ENCODE results near the gene HMGCS1.

The HMGCS1 gene

GRCh38 chr5:43286623-43287022, 26.6 kb downstream of the HMGCS1 start:
- no peaks in the 10 kb centered on the region for H3K9me3 ChIP-seq
- TF ChIP-seq, protein P1, sequence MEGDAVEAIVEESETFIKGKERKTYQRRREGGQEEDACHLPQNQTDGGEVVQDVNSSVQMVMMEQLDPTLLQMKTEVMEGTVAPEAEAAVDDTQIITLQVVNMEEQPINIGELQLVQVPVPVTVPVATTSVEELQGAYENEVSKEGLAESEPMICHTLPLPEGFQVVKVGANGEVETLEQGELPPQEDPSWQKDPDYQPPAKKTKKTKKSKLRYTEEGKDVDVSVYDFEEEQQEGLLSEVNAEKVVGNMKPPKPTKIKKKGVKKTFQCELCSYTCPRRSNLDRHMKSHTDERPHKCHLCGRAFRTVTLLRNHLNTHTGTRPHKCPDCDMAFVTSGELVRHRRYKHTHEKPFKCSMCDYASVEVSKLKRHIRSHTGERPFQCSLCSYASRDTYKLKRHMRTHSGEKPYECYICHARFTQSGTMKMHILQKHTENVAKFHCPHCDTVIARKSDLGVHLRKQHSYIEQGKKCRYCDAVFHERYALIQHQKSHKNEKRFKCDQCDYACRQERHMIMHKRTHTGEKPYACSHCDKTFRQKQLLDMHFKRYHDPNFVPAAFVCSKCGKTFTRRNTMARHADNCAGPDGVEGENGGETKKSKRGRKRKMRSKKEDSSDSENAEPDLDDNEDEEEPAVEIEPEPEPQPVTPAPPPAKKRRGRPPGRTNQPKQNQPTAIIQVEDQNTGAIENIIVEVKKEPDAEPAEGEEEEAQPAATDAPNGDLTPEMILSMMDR (IDR thresholded peaks at IDR 0.05), result no peak
- H3K27ac ChIP-seq, result no peak overlapping the region
- no peaks in the 10 kb centered on the region for H3K4me1 ChIP-seq
- intact Hi-C loops (cut with DNase I; ENCODE audit: low total_unique reads), result no loop called here
- H3K27me3 ChIP-seq, result no peaks in the 10 kb centered on the region
- H3K4me3 ChIP-seq, result no peak overlapping the region
- DNase-seq, result no peak
- H3K36me3 ChIP-seq, result peaks cover 20 to 41% (median 24%) of the 10 kb centered on the region in 3 donors

- Histone ChIP-seq H3K9me3 (no peaks in the 10 kb centered on the region), H3K36me3 (peaks cover 4 to 7% (median 6%) of the 10 kb centered on the region in 3 donors), H3K4me1 (no peaks in the 10 kb centered on the region), H3K4me3 (no peak overlapping the region), H3K27me3 (no peaks in the 10 kb centered on the region), H3K27ac (no peak overlapping the region)
- TF ChIP-seq, protein P1 (IDR thresholded peaks at IDR 0.05), result no peak
- no peak for DNase-seq
- intact Hi-C loops (cut with DNase I; ENCODE audit: low total_unique reads), result no loop called here
These were observed 31.2 kb downstream of the HMGCS1 start for GRCh38 chr5:43281840-43282658.

DNA sequence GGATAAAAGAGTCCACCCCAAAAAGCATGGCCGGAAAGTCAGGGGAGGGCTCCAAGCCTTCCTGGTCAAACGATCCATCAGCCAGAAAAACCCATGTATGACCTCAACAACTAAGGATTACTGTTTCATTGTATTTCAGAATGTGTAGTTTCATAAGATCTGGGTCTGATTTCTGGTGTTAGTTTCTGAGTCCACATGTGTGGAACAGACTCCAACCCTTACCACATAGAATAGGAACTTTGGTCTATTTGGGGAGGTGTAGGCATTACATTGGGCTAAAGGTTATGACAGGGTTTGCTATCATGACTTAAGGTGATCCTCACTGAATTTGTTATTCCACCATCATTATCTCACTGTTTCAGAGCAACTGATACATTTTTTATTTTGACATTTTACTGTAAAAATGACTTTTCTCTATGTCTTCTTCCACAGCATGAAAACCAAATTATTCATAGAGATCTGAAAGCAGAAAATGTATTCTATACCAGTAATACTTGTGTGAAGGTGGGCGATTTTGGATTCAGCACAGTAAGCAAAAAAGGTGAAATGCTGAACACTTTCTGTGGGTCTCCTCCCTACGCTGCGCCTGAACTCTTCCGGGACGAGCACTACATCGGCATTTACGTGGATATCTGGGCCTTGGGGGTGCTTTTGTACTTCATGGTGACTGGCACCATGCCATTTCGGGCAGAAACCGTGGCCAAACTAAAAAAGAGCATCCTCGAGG, 33.5 kb downstream of the HMGCS1 start:
- Histone ChIP-seq H3K36me3 (no peaks in the 10 kb centered on the region), H3K9me3 (no peaks in the 10 kb centered on the region), H3K27ac (no peak overlapping the region), H3K27me3 (no peaks in the 10 kb centered on the region), H3K4me3 (no peak overlapping the region), H3K4me1 (no peaks in the 10 kb centered on the region)
- intact Hi-C loops (cut with DNase I; ENCODE audit: low total_unique reads), result no loop called here
- TF ChIP-seq, protein P1 (IDR thresholded peaks at IDR 0.05), result no peak
- DNase-seq, result no peak

DNA sequence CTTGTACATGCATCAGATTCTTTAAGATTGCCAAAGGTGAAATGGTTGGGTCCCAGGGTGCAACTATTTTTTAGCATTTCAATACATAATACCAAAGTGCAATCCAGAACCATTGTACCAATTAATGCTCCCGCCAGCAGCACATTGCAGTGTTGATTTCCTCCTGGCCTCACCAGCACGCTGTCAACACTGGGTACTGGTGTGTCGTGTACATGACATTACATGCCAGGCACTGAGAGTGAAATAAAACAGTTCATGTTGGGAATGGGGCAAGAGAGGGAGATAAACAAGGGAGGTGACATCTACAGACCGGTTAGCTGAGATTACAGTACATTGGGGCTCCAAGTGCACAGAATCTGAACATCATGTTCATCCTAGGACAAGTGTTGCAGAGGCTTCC, 37.8 kb downstream of the HMGCS1 start:
- H3K36me3 ChIP-seq, result no peaks in the 10 kb centered on the region

DNA sequence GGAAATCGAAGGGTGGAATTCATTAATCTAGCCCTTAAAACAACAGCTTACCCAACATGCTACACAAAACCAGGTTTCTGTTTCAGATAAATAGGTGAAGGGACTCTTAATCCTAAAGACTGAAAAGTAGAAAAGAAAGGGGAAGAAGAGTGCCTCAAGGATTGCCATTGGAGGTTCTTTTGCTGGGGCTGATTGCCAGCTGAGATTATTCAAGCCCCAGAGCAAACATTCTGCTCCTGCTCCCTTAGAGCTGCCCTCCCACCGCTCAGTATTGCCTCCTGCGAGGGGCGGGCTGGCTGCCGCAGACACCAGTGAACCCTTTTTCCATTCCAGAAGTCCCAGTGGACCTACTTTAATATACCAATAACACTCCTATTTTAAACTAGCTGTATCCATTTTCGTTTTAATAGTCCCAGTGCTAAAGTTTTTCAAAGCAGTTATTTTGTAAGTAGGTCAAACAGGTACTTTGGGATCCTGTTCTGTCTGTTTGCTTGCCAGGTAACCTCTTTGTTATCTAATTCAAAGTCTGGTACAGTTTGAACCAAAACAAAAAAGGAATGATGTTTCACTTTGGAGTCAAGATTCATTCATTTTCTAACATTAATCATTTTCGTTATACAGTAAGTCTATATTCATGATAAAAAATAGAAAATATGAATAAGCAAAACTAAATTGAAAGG, 38.6 kb downstream of the HMGCS1 start:
- DNase-seq, result no peak
- H3K9me3 ChIP-seq, result peaks cover 0 to 3% (median 0%) of the 10 kb centered on the region in 3 donors
- H3K36me3 ChIP-seq, result no peaks in the 10 kb centered on the region
- no peaks in the 10 kb centered on the region for H3K27me3 ChIP-seq
- H3K4me1 ChIP-seq, result peaks cover 0 to 4% (median 0%) of the 10 kb centered on the region in 4 donors
- no peak overlapping the region for H3K4me3 ChIP-seq
- TF ChIP-seq, protein P1 (IDR thresholded peaks at IDR 0.05), result no peak
- intact Hi-C loops (cut with DNase I; ENCODE audit: low total_unique reads), result no loop called here
- no peak overlapping the region for H3K27ac ChIP-seq

More for the DNA sequence above, 37.8 kb downstream of the HMGCS1 start:
- no peak overlapping the region for H3K27ac ChIP-seq
- intact Hi-C loops (cut with DNase I; ENCODE audit: low total_unique reads), result no loop called here
- H3K4me3 ChIP-seq, result no peak overlapping the region
- H3K9me3 ChIP-seq, result no peaks in the 10 kb centered on the region
- peaks cover 0 to 4% (median 0%) of the 10 kb centered on the region in 4 donors for H3K4me1 ChIP-seq
- H3K27me3 ChIP-seq, result no peaks in the 10 kb centered on the region
- TF ChIP-seq, protein P1 (IDR thresholded peaks at IDR 0.05), result no peak
- no peak for DNase-seq
